Osteoblast (primary cell): Measurements from ENCODE around the gene BDNF. TPM values are rescaled to one million over a fixed set of nuclear protein-coding genes. Genes with fewer than 3 reads are reported as not detected.

Experiments used
- DNase-seq: peaks from one replicate; pipeline ENCODE4 v3.0.0; 2011; ENCODE audit warnings: low spot score, mixed read lengths; ENCODE audit not compliant: insufficient read length; ENCODE audit errors: missing footprints
- H2AFZ ChIP-seq: 2 replicates; pipeline ENCODE4 v1.6.0; 2011; ENCODE audit warnings: mild to moderate bottlenecking, low read length
- H3K27ac ChIP-seq: 2 replicates; pipeline ENCODE4 v1.5.1; 2011; ENCODE audit warnings: mild to moderate bottlenecking, low read depth, low read length, moderate library complexity
- H3K27me3 ChIP-seq: 2 replicates; pipeline ENCODE4 v1.6.0; 2012; ENCODE audit warnings: mild to moderate bottlenecking, control low read depth, inconsistent platforms, low read length, moderate library complexity; ENCODE audit not compliant: insufficient read depth
- H3K36me3 ChIP-seq: 2 replicates; pipeline ENCODE4 v1.5.1; 2011; ENCODE audit warnings: mild to moderate bottlenecking, low read length, control low read depth, moderate library complexity; ENCODE audit not compliant: insufficient read depth
- H3K4me1 ChIP-seq: 2 replicates; pipeline ENCODE4 v1.5.1; 2011; ENCODE audit warnings: mild to moderate bottlenecking, low read length, control low read depth, moderate library complexity; ENCODE audit not compliant: insufficient read depth
- H3K4me2 ChIP-seq: 2 replicates; pipeline ENCODE4 v1.6.0; 2011; ENCODE audit warnings: mild to moderate bottlenecking, low read length; ENCODE audit not compliant: insufficient read depth
- H3K4me3 ChIP-seq: fragments of 200-600 bp; sonication (generic); 3 replicates; pipeline ENCODE4 v1.5.1; 2012; ENCODE audit warnings: mild to moderate bottlenecking, low read length, inconsistent platforms; ENCODE audit not compliant: insufficient read depth
- H3K79me2 ChIP-seq: 2 replicates; pipeline ENCODE4 v1.6.0; 2012; ENCODE audit warnings: mild to moderate bottlenecking, low read length, control low read depth, inconsistent platforms; ENCODE audit not compliant: insufficient read depth
- H3K9me3 ChIP-seq: 2 replicates; pipeline ENCODE4 v1.5.1; 2011; ENCODE audit warnings: low read depth, low read length, control low read depth
- H4K20me1 ChIP-seq: 2 replicates; pipeline ENCODE4 v1.6.0; 2012; ENCODE audit warnings: mild to moderate bottlenecking, low read length, control low read depth; ENCODE audit not compliant: insufficient read depth
- CTCF ChIP-seq: IDR thresholded peaks from 2 replicates; pipeline ENCODE4 v1.5.1; 2011; ENCODE audit warnings: mild to moderate bottlenecking, low read depth, low read length, moderate library complexity; ENCODE audit errors: extremely low read depth
- total RNA-seq: library from RNA; depleted of rRNA; stranded (reverse); fragments of >200 nt; gene quantifications from 2 replicates; pipeline ENCODE4 v1.2.3, GENCODE V29; 2012

Gene BDNF
- total RNA-seq, 1 donor: 6.9 TPM

GRCh38 chr11:27660171-27660570 lies 40.1 kb downstream of the BDNF start:
- Histone ChIP-seq H3K79me2 (peaks cover 63% of the 10 kb centered on the region), H3K27ac (no peak overlapping the region), H3K4me2 (no peak overlapping the region), H3K9me3 (no peaks in the 10 kb centered on the region), H3K27me3 (no peaks in the 10 kb centered on the region), H2AFZ (no peak overlapping the region), H3K4me1 (no peaks in the 10 kb centered on the region), H3K36me3 (peaks cover 39% of the 10 kb centered on the region), H3K4me3 (no peak overlapping the region), H4K20me1 (peaks cover 53% of the 10 kb centered on the region)
- peak; percentile 73 for DNase-seq
- no peak for TF ChIP-seq CTCF

- peaks cover 50% of the 10 kb centered on the region for H4K20me1 ChIP-seq
- no peak for DNase-seq
- no peak overlapping the region for H2AFZ ChIP-seq
- TF ChIP-seq CTCF: no peak
- peaks cover 39% of the 10 kb centered on the region for H3K36me3 ChIP-seq
- no peaks in the 10 kb centered on the region for H3K9me3 ChIP-seq
- H3K4me3 ChIP-seq: no peak overlapping the region
- peaks cover 48% of the 10 kb centered on the region for H3K79me2 ChIP-seq
- H3K27ac ChIP-seq: no peak overlapping the region
- H3K4me2 ChIP-seq: no peak overlapping the region
- H3K27me3 ChIP-seq: no peaks in the 10 kb centered on the region
- H3K4me1 ChIP-seq: no peaks in the 10 kb centered on the region
Observed at GRCh38 chr11:27658535-27659236, 41.6 kb downstream of the BDNF start.

GRCh38 chr11:27656806-27657483 lies 43.3 kb downstream of the BDNF start:
- no peak overlapping the region for H3K27ac ChIP-seq
- no peaks in the 10 kb centered on the region for H3K4me1 ChIP-seq
- H3K9me3 ChIP-seq: no peaks in the 10 kb centered on the region
- no peaks in the 10 kb centered on the region for H3K27me3 ChIP-seq
- no peak overlapping the region for H3K4me2 ChIP-seq
- DNase-seq: peak; percentile 66
- peaks cover 39% of the 10 kb centered on the region for H3K36me3 ChIP-seq
- no peak overlapping the region for H3K4me3 ChIP-seq
- TF ChIP-seq CTCF: no peak
- peaks cover 33% of the 10 kb centered on the region for H3K79me2 ChIP-seq
- peaks cover 38% of the 10 kb centered on the region for H4K20me1 ChIP-seq
- H2AFZ ChIP-seq: no peak overlapping the region

GRCh38 chr11:27656320-27656719 lies 43.9 kb downstream of the BDNF start:
- Histone ChIP-seq H3K4me3 (no peak overlapping the region), H3K27me3 (no peaks in the 10 kb centered on the region), H3K79me2 (peaks cover 27% of the 10 kb centered on the region), H4K20me1 (peaks cover 34% of the 10 kb centered on the region), H3K4me1 (no peaks in the 10 kb centered on the region), H3K9me3 (no peaks in the 10 kb centered on the region), H3K27ac (no peak overlapping the region), H2AFZ (no peak overlapping the region), H3K4me2 (no peak overlapping the region), H3K36me3 (peaks cover 39% of the 10 kb centered on the region)
- DNase-seq: no peak
- TF ChIP-seq CTCF: no peak
